ENCODE results near the gene SSTR5.

DNA sequence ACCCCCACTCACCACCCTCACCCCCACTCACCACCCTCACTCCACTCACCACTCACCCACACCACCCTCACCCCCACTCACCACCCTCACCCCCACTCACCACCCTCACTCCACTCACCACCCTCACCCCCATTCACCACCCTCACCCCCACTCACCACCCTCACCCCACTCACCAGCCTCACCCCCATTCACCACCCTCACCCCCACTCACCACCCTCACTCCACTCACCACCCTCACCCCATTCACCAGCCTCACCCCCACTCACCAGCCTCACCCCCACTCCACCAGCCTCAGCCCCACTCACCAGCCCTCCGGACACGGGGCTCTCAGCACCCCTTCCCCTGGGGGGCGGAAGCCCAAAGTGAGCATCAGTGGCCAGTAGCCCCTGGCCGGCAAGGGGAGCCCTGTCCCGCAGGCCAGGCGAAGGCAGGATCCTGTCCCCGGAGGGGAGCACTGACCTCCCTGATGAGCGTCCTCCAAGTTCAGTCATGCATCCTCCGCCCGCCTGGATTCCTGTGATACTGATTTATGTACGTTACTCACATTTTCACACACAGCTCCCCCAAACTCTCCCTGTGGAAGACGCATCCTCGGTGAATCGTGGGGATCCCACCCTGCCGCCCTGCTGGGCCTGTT lies 41.5 kb downstream of the SSTR5 start:
- TF ChIP-seq, protein P1, sequence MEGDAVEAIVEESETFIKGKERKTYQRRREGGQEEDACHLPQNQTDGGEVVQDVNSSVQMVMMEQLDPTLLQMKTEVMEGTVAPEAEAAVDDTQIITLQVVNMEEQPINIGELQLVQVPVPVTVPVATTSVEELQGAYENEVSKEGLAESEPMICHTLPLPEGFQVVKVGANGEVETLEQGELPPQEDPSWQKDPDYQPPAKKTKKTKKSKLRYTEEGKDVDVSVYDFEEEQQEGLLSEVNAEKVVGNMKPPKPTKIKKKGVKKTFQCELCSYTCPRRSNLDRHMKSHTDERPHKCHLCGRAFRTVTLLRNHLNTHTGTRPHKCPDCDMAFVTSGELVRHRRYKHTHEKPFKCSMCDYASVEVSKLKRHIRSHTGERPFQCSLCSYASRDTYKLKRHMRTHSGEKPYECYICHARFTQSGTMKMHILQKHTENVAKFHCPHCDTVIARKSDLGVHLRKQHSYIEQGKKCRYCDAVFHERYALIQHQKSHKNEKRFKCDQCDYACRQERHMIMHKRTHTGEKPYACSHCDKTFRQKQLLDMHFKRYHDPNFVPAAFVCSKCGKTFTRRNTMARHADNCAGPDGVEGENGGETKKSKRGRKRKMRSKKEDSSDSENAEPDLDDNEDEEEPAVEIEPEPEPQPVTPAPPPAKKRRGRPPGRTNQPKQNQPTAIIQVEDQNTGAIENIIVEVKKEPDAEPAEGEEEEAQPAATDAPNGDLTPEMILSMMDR (IDR thresholded peaks at IDR 0.05) = no peak
- TF ChIP-seq EZH2 (IDR thresholded peaks at IDR 0.05; ENCODE audit: borderline replicate concordance, insufficient read depth, low read depth, low read length, poor library complexity, severe bottlenecking) = no peak

All from B cell (primary cell).